HuH-7.5 (cell line): Measurements from ENCODE around the gene MAP7D1.
"Not testable (repeated sequence)": the region's sequence is repeated elsewhere in the genome, so short reads cannot be mapped to it uniquely, and the experiment has no call there.

Source experiments
- DNase-seq: peaks from one replicate; pipeline ENCODE4 v3.0.0; 2011; ENCODE audit warnings: low spot score

Gene MAP7D1

DNA sequence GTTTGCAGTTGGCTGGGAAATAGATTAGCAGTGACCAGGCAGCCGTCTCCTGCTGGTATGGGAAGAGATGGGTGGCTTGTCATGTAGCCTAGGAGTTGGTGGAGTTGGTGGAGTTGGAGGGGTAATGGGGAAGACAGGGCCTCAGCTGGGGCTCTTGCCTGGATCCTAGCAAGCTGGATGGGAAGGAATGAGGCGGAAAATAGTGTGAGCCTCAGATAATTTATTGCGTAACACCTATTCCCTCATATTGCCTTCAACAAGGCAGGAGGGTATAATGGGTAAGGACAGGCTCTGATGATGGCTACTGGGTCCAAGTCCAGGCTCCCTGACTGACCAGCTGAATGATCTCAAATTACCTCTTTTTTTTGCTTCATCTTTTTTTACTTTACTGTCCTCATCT is 12.6 kb downstream of the MAP7D1 start:
- DNase-seq = no peak

DNA sequence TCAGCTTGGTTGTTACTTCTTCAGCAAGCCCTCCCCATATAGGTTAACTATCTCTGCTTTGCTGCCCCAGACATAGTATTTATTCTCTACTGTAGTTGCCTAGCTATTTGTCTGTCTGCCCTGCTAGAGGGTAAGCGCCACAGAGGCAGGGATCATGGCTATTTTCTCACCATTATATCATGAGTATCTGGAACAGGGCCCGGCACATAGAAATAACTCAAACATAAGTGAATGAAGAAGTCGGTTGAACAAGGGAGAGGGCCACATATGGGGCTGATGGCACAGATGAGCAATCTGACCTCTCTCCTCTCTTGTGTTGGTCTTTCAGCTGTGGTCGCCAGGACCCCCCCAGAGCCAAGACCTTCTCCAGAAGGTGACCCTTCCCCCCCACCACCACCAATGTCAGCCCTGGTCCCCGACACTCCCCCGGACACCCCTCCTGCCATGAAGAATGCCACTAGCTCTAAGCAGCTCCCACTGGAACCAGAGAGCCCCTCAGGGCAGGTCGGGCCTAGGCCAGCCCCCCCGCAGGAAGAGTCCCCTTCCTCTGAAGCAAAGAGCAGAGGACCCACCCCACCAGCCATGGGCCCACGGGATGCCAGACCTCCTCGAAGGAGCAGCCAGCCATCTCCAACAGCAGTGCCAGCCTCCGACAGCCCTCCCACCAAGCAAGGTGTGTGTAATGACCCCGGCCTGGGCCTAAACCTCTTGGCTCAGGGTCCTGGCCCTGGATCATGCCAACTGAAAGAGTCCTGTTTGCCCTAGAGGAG is 14.9 kb downstream of the MAP7D1 start:
- no peak for DNase-seq

DNA sequence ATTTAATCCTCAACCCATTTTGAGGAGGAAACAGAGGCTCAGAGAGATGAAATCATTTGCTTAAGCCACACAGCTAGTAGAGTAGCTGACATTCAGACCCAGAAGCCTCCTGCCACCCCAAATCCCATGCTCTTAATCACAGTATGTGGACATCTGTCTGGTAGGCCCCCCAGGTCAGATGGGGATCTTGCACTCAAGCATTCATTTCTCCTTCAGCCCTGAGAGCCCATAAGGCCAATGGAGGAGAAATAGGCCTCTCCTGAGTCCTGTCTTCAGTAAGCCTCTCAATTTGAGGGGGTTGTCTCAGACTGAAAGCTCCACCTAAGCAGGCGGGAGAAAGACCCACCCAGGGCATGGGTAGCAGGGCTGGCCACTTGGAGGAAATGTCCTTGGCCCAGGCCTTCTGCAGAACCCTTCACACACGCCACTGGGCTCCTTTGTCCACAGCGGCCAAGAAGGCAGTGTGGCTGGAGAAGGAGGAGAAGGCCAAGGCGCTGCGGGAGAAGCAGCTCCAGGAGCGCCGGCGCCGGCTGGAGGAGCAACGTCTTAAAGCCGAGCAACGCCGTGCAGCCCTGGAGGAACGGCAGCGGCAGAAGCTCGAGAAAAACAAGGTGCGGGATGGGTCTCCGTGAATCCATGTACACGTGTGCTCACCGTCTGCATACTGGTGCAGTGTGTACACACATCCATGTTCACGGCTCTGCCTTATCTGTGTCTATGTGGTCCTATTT is 16.2 kb downstream of the MAP7D1 start:
- DNase-seq = no peak

DNA sequence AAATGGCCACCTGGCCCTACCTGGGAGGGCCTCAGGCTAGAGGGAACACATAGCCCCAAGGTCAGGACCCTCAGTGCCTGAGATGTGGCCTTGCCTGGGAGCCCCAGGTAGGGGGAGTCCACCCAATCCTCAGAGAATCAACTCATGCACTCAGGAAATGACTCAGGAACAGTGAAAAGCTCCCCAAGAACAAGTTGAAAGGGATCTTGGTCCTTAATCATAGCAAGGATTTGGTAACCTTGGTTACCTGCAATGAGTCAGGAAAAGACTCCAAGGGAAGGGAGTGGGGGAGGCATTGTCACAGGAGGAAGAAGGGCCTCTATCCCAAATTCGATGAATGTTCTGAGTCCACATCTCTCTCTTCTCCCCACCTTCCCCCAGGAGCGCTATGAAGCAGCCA is 17.0 kb downstream of the MAP7D1 start:
- no peak for DNase-seq

DNA sequence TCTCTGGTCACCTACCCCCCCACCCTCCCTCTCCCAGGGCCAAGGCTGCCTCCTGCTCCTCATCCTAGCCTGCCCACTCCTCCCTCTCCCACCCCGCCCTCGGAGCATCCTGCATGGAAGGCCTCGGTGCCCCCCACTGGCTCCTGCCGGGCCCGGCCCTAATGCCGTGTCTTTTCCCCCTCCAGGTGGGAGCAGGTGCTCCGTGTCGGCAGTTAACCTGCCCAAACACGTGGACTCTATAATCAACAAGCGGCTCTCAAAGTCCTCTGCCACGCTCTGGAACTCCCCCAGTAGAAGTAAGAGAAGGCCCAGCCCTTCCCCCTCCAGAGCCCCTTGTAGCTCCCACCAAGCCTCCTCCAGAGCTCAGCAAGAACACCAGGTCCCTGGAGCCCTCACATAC is 18.8 kb downstream of the MAP7D1 start:
- DNase-seq = no peak

DNA sequence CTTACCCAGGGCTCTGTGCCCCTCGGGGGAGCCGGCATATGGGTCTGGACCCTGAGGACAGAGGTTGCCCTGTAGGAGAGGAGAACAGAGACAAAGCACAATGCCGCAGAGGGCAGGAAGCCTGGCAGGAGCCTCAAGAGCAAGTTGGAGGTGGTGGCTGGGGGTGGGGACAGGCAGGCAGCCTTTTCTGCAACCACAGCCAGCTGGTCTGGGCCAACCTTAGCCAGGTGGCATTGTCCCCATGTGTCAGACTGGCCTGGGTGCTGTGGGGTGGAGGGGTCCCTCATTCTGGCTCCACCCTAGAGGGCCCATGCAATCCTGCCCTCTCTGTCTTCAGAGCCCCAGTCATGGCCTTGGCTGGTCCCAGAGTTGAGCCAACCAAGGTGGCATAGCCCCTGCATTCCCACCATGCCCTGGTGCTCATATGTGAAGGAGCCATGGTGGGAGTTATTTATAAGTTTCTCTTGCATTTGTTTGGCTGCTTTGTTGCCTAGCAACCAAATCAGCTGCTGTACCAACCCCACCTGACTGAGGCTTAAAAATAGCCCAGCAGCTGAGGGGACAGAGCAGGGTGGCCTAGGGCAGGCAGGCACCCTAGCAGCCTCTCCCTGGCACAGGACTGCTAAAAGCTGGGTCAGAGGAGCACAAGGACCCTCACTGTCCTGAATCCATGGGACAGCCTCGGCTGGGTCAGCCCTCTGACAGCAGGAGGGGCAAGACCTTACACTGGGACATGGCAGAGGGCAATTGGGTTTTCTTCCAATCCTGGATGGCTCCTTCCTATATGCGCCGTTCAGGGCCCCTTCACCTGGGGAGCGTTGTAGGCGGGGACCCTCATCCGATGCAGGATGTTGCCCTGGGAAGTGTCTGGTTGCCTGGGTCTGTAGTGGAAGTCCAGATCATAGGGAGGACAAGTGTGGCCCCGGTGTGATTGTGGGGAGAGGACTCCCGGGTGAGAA is 19.5 kb downstream of the MAP7D1 start:
- no peak for DNase-seq

DNA sequence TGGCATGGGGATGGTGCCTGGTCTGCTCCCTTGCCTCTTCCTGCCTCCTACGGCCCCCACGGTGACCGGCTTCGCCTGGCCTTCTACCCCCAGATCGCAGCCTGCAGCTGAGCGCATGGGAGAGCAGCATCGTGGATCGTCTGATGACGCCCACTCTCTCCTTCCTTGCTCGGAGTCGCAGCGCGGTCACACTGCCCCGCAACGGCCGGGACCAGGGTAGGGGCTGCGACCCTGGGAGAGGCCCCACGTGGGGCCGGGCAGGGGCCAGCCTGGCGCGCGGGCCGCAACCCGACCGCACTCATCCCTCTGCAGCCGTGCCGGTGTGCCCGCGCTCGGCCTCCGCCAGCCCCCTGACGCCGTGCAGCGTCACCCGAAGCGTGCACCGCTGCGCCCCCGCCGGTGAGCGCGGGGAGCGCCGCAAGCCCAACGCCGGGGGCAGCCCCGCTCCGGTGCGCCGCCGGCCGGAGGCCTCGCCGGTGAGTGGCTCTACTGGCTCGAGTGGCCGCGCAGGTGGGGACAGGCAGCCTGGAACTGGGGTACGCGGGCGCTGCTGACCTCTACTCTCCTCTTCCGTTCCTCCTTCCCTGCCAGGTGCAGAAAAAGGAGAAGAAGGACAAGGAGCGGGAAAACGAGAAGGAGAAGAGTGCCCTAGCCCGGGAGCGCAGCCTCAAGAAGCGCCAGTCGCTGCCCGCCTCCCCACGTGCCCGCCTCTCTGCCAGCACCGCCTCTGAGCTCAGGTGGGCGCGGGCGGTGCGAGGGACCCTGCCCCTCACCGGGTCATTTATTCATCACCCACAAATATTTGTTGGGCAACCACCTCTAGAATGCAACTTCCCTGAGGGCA is 20.4 kb downstream of the MAP7D1 start:
- DNase-seq = no peak

DNA sequence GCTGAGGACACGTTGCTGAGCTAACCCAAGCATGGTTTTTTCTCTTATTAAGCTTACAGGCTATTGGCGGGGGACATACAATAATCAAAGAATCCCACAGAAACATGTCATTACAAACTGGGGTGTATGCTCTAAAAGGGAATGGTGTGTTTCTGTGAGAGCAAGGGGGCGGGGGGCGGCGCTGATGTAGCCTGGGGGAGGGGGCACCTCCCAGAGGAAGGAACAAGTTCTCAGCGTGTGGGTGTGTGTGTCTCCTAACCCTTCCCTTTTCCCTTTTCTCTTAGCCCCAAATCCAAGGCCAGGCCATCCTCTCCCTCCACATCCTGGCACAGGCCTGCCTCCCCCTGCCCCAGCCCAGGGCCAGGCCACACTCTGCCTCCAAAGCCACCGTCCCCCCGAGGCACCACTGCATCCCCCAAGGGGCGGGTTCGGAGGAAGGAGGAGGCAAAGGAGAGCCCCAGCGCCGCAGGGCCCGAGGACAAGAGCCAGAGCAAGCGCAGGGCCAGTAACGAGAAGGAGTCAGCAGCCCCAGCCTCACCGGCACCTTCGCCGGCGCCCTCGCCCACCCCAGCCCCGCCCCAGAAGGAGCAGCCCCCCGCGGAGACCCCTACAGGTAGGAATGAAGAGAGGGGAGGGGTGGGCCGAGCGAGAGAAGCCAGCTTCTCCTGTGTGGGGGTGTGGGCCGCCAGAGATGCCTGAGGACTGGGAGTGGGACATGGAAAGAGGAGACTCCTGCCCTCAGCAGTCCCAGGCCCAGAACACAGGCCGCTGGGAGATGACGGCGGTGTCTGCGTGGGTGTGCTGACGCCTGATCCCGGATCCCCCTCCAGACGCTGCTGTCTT is 21.9 kb downstream of the MAP7D1 start:
- DNase-seq = no peak

DNA sequence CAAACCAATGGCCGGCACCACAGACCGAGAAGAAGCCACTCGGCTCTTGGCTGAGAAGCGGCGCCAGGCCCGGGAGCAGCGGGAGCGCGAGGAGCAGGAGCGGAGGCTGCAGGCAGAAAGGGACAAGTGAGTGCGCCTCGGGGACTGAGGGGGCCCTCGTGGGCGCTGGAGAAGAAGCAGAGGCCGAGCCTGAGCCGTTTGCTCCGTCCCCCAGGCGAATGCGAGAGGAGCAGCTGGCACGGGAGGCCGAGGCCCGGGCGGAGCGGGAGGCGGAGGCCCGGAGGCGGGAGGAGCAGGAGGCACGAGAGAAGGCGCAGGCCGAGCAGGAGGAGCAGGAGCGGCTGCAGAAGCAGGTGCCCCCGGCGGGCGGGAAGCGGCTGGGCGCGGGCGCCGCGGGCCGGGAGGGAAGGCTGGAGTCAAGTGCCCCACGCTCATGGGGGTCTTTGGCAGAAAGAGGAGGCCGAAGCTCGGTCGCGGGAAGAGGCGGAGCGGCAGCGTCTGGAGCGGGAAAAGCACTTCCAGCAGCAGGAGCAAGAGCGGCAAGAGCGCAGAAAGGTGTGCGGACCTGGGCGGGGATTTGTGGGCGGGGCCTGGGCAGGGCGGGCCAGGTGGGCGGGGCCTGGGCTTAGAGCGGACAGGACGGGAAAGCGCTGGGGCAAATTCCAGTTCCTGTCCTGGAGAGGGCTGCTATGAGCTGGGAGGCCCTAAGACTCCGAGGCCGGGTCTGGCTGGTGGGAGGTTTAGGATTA is 22.7 kb downstream of the MAP7D1 start:
- DNase-seq = no peak

DNA sequence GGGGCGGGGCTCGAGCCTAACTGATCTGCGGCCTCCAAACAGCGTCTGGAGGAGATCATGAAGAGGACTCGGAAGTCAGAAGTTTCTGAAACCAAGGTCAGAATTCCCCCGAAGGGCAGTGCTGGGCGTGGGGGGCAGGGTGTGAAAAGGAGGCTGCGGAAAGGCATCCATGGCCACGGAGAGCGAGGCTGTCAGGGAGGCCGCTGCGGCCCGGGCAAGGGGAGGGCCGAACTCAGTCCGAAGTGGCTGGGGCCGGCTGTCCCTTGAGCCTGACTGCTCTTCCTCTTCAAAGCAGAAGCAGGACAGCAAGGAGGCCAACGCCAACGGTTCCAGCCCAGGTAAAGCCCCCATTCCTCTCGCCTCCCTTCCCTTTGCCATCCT is 23.2 kb downstream of the MAP7D1 start:
- DNase-seq = no peak

DNA sequence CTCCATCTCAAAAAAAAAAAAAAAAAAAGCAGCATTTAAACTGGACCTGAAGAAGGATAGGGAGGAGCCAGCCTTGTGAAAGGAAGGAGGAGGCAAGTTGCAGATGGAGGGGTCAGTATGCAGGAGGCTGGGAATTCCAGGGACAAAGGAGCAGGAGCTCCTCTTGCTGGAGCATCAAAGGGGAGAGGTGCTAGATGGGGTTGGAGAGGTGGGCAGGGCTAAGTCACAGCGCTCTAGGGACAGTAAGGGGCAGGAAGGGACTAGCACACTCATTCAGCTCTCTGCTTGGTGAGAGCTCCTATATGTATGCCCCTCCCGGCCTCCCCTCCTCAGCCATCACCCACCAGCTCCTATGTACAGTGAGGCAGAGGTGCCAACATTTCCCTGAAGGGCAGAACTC is 26.8 kb downstream of the MAP7D1 start:
- DNase-seq = no peak

DNA sequence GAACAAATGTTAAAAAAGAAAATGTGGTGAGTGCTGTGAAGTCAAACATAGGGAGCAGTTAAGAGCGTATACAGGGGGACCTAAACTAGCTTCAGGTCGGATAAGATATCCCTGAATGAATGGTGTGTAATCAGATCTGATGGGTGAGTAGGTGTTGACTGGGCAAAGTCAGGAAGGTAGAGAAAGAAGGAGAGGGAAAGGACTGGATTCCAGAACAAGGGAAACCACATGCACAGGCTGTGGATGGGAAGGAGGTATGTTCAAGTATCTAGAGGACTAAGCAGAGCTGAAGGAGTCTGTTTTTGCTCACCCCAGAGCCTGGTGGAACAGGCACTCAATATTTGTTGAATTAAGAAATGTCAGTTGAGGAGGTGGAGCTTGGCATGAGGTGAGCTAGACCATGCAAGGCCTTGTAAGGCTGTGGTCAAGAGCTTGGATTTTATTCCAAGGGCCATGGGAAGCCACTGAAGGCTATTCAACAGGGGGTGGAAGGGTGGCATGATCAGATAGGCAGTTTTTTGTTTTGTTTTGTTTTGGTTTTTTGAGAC is 27.4 kb downstream of the MAP7D1 start:
- no peak for DNase-seq

DNA sequence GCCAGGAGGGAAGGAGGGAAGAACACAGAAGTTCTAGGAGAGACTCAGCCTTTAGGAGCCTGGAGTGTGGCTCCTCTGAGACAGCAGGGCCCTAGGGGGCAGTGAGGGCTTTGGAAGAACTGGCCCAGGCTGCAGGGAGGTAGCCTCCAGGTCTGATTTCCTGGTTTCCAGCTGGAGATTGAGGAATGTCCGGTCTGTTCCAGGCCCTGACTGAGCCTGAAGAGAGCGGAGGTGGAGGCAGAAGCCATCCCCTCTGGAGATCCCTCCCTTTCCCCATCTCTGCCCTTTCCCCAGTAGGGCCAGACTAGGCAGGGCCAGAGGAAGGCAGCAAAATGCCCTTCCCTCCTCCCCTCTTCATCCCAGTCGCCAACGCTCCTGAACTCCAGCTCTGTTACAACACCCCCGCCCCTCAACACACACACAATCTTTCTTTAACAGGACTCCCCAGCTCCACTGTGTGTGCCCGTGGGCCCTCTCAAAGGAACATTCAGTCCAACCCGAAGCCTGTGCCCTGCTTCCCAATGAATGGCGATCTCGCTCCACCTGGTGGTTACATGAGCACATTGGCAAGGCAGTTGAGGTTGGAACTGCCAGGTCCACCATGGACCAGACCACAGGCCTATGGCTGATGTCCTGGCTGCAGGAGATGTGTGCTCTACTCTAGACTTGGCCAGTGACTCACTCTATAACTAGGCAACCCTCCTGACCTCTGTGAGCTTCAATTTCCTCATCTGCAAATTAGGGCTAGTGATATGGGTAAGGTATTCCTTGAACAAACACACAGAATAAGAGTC is 32.0 kb downstream of the MAP7D1 start:
- DNase-seq = peak; percentile 86

DNA sequence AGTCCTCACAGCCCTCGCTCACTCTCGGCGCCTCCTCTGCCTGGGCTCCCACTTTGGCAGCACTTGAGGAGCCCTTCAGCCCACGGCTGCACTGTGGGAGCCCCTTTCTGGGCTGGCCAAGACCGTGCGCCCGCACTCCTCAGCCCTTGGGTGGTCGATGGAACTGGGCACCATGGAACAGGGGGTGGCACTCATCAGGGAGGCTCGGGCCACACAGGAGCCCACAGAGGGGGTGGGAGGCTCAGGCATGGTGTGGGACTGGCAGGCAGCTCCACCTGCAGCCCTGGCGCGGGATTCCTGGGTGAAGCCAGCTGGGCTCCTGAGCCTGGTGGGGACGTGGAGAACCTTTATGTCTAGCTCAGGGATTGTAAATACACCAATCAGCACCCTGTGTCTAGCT is 40.8 kb downstream of the MAP7D1 start:
- not testable (repeated sequence) for DNase-seq

DNA sequence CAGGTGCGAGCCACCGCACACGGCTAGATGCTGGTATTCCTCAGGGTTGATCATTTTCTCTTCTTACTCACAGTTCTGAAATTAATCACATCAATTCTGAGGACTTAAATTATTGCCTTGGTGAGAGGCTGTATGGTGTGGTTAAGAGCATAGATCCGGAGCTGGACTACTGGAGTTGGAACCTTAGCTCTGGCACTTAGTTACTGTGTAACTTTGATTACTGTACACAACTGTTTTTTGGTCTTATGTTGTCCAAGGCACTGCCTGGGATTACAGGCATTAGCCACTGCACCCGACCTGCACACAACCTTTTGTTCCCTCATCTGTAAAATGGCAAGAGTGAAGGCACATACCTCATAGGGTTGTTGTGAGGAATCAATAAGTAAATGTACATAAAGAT is 42.7 kb downstream of the MAP7D1 start:
- no peak for DNase-seq

DNA sequence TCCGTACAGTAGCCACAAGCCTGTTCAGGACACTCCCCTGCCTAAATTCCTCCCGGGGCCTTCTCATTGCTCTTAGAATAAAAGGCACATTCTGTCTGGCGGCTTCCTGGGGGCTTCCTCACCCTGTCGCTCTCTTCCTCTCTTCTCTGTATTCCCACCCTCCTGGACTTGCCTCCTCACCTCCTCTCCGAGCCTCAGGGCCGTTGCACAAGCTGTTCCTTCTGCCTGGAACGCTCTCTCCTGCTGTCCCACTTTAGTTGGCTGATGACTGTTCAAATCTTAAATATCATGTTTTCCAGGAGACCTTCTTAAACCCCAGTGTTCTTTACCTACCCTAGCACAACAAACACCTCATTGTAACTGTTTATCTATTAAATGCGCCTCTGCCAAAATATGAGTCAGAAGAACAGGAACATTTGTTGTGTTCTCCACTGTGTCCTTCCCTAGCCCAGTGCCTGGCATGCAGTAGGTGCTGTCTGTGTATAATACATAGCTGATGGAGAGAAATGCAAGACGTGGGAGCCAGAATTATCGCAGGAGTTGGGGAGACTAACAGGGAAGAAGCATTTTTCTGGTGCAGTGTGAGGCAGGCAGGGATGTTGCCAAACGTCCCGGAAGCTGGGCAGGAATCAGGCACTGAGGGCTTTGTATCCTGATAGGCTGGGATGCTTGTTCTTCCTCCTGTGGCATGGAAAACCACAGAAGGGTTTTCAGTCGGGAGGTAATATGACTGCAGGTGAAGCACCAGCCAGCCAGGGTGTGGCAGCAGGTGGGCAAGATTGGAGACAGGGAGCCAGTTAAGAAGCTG is 44.2 kb downstream of the MAP7D1 start:
- no peak for DNase-seq

DNA sequence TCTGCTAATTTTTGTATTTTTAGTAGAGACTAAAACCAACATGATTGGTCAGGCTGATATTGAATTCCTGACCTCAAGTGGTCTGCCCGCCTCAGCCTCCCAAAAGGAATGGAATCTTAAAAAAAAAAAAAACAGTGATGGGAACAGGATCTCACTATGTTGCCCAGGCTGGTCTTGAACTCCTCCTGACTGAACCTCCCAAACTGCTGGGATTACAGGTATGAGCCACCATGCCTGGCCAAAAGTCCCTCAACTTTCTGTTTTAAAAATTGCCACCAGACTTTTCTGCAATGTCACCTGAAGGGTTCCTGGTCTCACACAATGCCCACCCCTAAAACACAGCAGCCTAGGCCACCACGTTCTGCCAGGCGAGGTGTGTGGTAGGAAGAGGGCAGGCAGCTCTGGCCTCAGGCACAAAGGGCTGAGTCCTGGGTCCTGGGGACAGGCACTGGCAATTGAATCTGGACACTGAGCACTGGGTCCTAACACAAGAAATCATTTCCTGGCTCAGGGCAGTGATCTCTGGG is 47.1 kb downstream of the MAP7D1 start:
- no peak for DNase-seq
